GM10266 (cell line): ENCODE data around the gene GTF3C6.
"Not testable (repeated sequence)": the region's sequence is repeated elsewhere in the genome, so short reads cannot be mapped to it uniquely, and the experiment has no call there.

Experiments used
- DNase-seq: peaks from one replicate; pipeline ENCODE4 v3.0.0; 2012; ENCODE audit errors: extremely low spot score
- CTCF ChIP-seq: IDR thresholded peaks from 2 replicates; pipeline ENCODE4 v1.5.1; 2012; ENCODE audit warnings: mild to moderate bottlenecking, low read depth; ENCODE audit not compliant: control insufficient read depth, insufficient read depth; ENCODE audit errors: missing control alignments

The GTF3C6 gene

GRCh38 chr6:110953633-110954303 lies 4.7 kb upstream of the GTF3C6 start:
- no peak for TF ChIP-seq CTCF

GRCh38 chr6:110960014-110960390 lies 1.5 kb downstream of the GTF3C6 start:
- no peak for DNase-seq
- no peak for TF ChIP-seq CTCF

More at GRCh38 chr6:110953633-110954303, 4.7 kb upstream of the GTF3C6 start:
- DNase-seq = no peak

GRCh38 chr6:110962636-110963035 lies 4.1 kb downstream of the GTF3C6 start:
- not testable (repeated sequence) for DNase-seq

GRCh38 chr6:110965629-110966229 lies 7.2 kb downstream of the GTF3C6 start:
- DNase-seq = no peak
- no peak for TF ChIP-seq CTCF

- not testable (repeated sequence) for DNase-seq
These were observed 10.2 kb downstream of the GTF3C6 start for GRCh38 chr6:110968661-110969060.

- DNase-seq = no peak
- TF ChIP-seq CTCF = no peak
These were observed 13.0 kb downstream of the GTF3C6 start for GRCh38 chr6:110971468-110971867.

- no peak for DNase-seq
- TF ChIP-seq CTCF = no peak
These were observed 18.1 kb downstream of the GTF3C6 start for GRCh38 chr6:110976575-110976974.

GRCh38 chr6:110979565-110980101 lies 21.1 kb downstream of the GTF3C6 start:
- TF ChIP-seq CTCF = no peak
- no peak for DNase-seq
